Activated naive CD4-positive, alpha-beta T cell treated with anti-CD3 and anti-CD28 coated beads, Interleukin-2, amount 10 ng/mL, durations not matched to agents 5 hours and 36 hours (primary cell): ENCODE measurements around the gene CHM. TPM values are rescaled to one million over a fixed set of nuclear protein-coding genes. Genes with fewer than 3 reads are reported as not detected.

Experiments used
- microRNA-seq: library from miRNA; unstranded; fragments of <30 nt; microRNA quantifications from one replicate; pipeline ENCODE4 v1.2.0, GENCODE V29; 2022; ENCODE audit warnings: borderline microRNAs expressed, borderline replicate concordance
- total RNA-seq, 2 experiments: library from RNA; stranded (reverse); gene quantifications; one replicate each; pipeline ENCODE4 v1.2.3, GENCODE V29; 2021

Gene CHM, protein sequence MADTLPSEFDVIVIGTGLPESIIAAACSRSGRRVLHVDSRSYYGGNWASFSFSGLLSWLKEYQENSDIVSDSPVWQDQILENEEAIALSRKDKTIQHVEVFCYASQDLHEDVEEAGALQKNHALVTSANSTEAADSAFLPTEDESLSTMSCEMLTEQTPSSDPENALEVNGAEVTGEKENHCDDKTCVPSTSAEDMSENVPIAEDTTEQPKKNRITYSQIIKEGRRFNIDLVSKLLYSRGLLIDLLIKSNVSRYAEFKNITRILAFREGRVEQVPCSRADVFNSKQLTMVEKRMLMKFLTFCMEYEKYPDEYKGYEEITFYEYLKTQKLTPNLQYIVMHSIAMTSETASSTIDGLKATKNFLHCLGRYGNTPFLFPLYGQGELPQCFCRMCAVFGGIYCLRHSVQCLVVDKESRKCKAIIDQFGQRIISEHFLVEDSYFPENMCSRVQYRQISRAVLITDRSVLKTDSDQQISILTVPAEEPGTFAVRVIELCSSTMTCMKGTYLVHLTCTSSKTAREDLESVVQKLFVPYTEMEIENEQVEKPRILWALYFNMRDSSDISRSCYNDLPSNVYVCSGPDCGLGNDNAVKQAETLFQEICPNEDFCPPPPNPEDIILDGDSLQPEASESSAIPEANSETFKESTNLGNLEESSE
- total RNA-seq: 10 to 100 TPM; 14.8 to 21.4 TPM

GRCh38 chrX:86047174-86047935 lies at the start of gene CHM:
TSS of gene CHM (minus strand) at chrX:86047558. CDS start at chrX:86047532, 26 bp downstream.

Small RNA genes lying within 50 kb of the gene (microRNA-seq; reads per million reads assigned to microRNA genes)
- gene MIR1321 (not detected), gene MIR361 (1,587 reads per million, percentile 90 among the genes with 10 or more reads in this experiment)

Other genes starting within 250 kb of the CHM start
- not detected for gene DACH2, start 100.9 kb upstream of the CHM start, total RNA-seq